K562 (cell line): Measurements from ENCODE around the gene MLN. TPM values are rescaled to one million over a fixed set of nuclear protein-coding genes. Genes with fewer than 3 reads are reported as not detected.

Source experiments
- FOXK1 ChIP-seq: sonication (generic); formaldehyde crosslinking; IDR thresholded peaks from 2 replicates; pipeline ENCODE4 v1.8.0; 2022; ENCODE audit warnings: missing genetic modification reagents, mild to moderate bottlenecking, borderline replicate concordance
- IRF2 ChIP-seq: sonication (generic); formaldehyde crosslinking; IDR thresholded peaks from 2 replicates; pipeline ENCODE4 v1.8.1; 2022; ENCODE audit warnings: mild to moderate bottlenecking, missing genetic modification reagents
- MTF1 ChIP-seq: fragments of 250-450 bp; sonication (Bioruptor Pico); IDR thresholded peaks from 2 replicates; pipeline ENCODE4 v1.9.0; 2021; ENCODE audit warnings: moderate library complexity, mild to moderate bottlenecking, inconsistent platforms, borderline replicate concordance
- NFATC3 ChIP-seq: fragments of 450-650 bp; IDR thresholded peaks from 2 replicates; pipeline ENCODE4 v1.6.1; 2017; ENCODE audit warnings: mild to moderate bottlenecking
- NR2C1 ChIP-seq, 2 experiments: fragments of 450-650 bp; IDR thresholded peaks; 2 replicates each; pipeline ENCODE4 v1.6.1; 2017; ENCODE audit warnings: mild to moderate bottlenecking in 2 of 2, antibody characterized with exemption in 1 of 2, inconsistent platforms in 1 of 2, missing compliant biosample characterization in 1 of 2, missing genetic modification characterization in 1 of 2
- NR2C2 ChIP-seq, 2 experiments: fragments of 200-800 bp in 1 of 2; sonication (Bioruptor generic) in 1 of 2; sonication (generic) in 1 of 2; formaldehyde crosslinking in 1 of 2; IDR thresholded peaks; 2 replicates each; pipeline versions ENCODE4 v1.6.1 to v1.8.0; 2016 to 2022; ENCODE audit warnings: mild to moderate bottlenecking in 1 of 2, missing compliant biosample characterization in 1 of 2, missing genetic modification characterization in 1 of 2, missing genetic modification reagents in 1 of 2
- POLR2A ChIP-seq: fragments of 450-650 bp; conservative IDR thresholded peaks from 2 replicates; pipeline ENCODE4 v1.6.1; 2016
- POLR2AphosphoS2 ChIP-seq: IDR thresholded peaks from 2 replicates; pipeline ENCODE4 v1.6.1; 2012; ENCODE audit warnings: low read length, improper control_type of control experiment
- STAG1 ChIP-seq: sonication (generic); formaldehyde crosslinking; IDR thresholded peaks from 2 replicates; pipeline ENCODE4 v1.5.0; 2020; ENCODE audit warnings: missing genetic modification reagents, borderline replicate concordance
- TRIM25 ChIP-seq: fragments of 450-650 bp; IDR thresholded peaks from 2 replicates; pipeline ENCODE4 v1.7.0; 2016; ENCODE audit warnings: borderline replicate concordance
- USF1 ChIP-seq: sonication (generic); formaldehyde crosslinking; IDR thresholded peaks from 2 replicates; pipeline ENCODE4 v1.9.0; 2022; ENCODE audit warnings: mild to moderate bottlenecking, missing genetic modification reagents
- ZBTB40 ChIP-seq, 2 experiments: fragments of 450-650 bp in 1 of 2; sonication (generic) in 1 of 2; formaldehyde crosslinking in 1 of 2; IDR thresholded peaks; 2 replicates each; pipeline versions ENCODE4 v1.7.1 to v1.9.0; 2016 to 2022; ENCODE audit warnings: inconsistent platforms in 1 of 2, mild to moderate bottlenecking in 1 of 2, missing genetic modification reagents in 1 of 2
- ZNF184 ChIP-seq: sonication (generic); formaldehyde crosslinking; IDR thresholded peaks from 2 replicates; pipeline ENCODE4 v1.5.0; 2020; ENCODE audit warnings: missing genetic modification reagents
- ZNF280B ChIP-seq: fragments of 250-450 bp; sonication (Bioruptor Pico); IDR thresholded peaks from 2 replicates; pipeline ENCODE4 v1.5.1; 2021; ENCODE audit warnings: mild to moderate bottlenecking
- ZNF354B ChIP-seq: fragments of 250-450 bp; sonication (Bioruptor Pico); IDR thresholded peaks from 2 replicates; pipeline ENCODE4 v1.4.0; 2020
- ZNF778 ChIP-seq: fragments of 450-650 bp; formaldehyde crosslinking; IDR thresholded peaks from 2 replicates; pipeline ENCODE4 v1.4.0; 2020; ENCODE audit warnings: mild to moderate bottlenecking, moderate library complexity
- polyA plus RNA-seq, 8 experiments: library from polyadenylated mRNA; depleted of rRNA in 4 of 8; stranded (reverse) in 5 of 8; unstranded in 3 of 8; fragments of >200 nt; fragmentation: Nextera tagmentation in 2 of 8; fragmentation: Illumina TruSeq in 1 of 8; extraction: Ambion mirVana in 2 of 8; extraction: Trizol in 1 of 8; gene quantifications; 2 replicates each; pipeline versions ENCODE4 v1.2.1 to v1.2.3, GENCODE V29; 2011 to 2014; ENCODE audit warnings: inconsistent platforms in 1 of 8, missing spikeins in 1 of 8
- total RNA-seq, 7 experiments: library from RNA; depleted of rRNA in 6 of 7; stranded (reverse); fragments of >200 nt in 6 of 7; fragmentation: Illumina TruSeq in 2 of 7; extraction: Trizol in 2 of 7; gene quantifications; 2 replicates each; pipeline versions ENCODE4 v1.2.1 to v1.2.3, GENCODE V29; 2011 to 2021; ENCODE audit warnings: low replicate concordance in 1 of 7

The MLN gene
- total and polyA plus RNA-seq, 9 of the 15 experiments (the other 6 are each of a cell fraction or from before 2014, with no cell fraction given) = not detected

GRCh38 chr6:33770833-33771145 lies 33.0 kb downstream of the MLN start (continued):
- TF ChIP-seq ZBTB40 (IDR thresholded peaks at IDR 0.05) = no peak
- TF ChIP-seq ZBTB40 (CRISPR knock-in tag; IDR thresholded peaks at IDR 0.05) = no peak
- no peak for TF ChIP-seq ZNF184 (CRISPR knock-in tag)
- TF ChIP-seq STAG1 (CRISPR knock-in tag) = no peak
- no peak for TF ChIP-seq MTF1 (CRISPR knock-in tag)
- TF ChIP-seq TRIM25 = no peak
- no peak for TF ChIP-seq IRF2 (CRISPR knock-in tag)
- TF ChIP-seq NR2C1 (IDR thresholded peaks at IDR 0.05) = no peak
- no peak for TF ChIP-seq NR2C1 (tag; IDR thresholded peaks at IDR 0.05)
- TF ChIP-seq POLR2A = 0 out of 2 replicates have a peak, but pooled peaks have one; percentile 51
- no peak for TF ChIP-seq ZNF280B
- TF ChIP-seq ZNF354B (CRISPR knock-in tag) = no peak
- peak; percentile 3; the same call in 1 of the 2 replicates for TF ChIP-seq FOXK1 (CRISPR knock-in tag)
- peak; percentile 60; the same call in 1 of the 2 replicates for TF ChIP-seq POLR2AphosphoS2
- no peak for TF ChIP-seq NR2C2 (CRISPR knock-in tag; IDR thresholded peaks at IDR 0.05)
- no peak for TF ChIP-seq NR2C2 (tag; IDR thresholded peaks at IDR 0.05)
- no peak for TF ChIP-seq USF1 (CRISPR knock-in tag)
- TF ChIP-seq NFATC3 = no peak
- no peak for TF ChIP-seq ZNF778 (CRISPR knock-in tag)
